H1 (cell line): ENCODE data around the gene PHTF1. TPM values are rescaled to one million over a fixed set of nuclear protein-coding genes. Genes with fewer than 3 reads are reported as not detected.

ENCODE experiments used
- CHD7 ChIP-seq: fragments of 300-600 bp; sonication (generic); IDR thresholded peaks from 2 replicates; pipeline ENCODE4 v1.7.1; 2012; ENCODE audit warnings: low read length, moderate library complexity, mild to moderate bottlenecking, inconsistent platforms; ENCODE audit not compliant: insufficient replicate concordance
- MAFK ChIP-seq: IDR thresholded peaks from 2 replicates; pipeline ENCODE4 v1.6.1; 2012; ENCODE audit warnings: low read depth, mild to moderate bottlenecking, improper control_type of control experiment, low read length
- TAF1 ChIP-seq: IDR thresholded peaks from 2 replicates; pipeline ENCODE4 v1.6.1; 2011; ENCODE audit warnings: mild to moderate bottlenecking, low read depth, low read length
- polyA plus RNA-seq, 7 experiments: library from polyadenylated mRNA; depleted of rRNA in 3 of 7; stranded (reverse) in 5 of 7; unstranded in 2 of 7; fragments of >200 nt in 5 of 7; fragments of 200-250 nt in 2 of 7; gene quantifications; 1 replicate in 5 of 7; 2 replicates in 1 of 7; 4 replicates in 1 of 7; pipeline versions ENCODE4 v1.2.1 to v1.2.3, GENCODE V29; 2011 to 2013; ENCODE audit warnings: missing spikeins in 2 of 7, mixed read lengths in 2 of 7
- total RNA-seq: library from RNA; stranded (reverse); fragmentation: NEBNext Ultra II Directional; extraction: Animal tissue kit (Norgen Biotek cat#: 25700); gene quantifications from 2 replicates; pipeline ENCODE4 v1.2.1, GENCODE V29; 2021

PHTF1 gene
- total and polyA plus RNA-seq, 2 of the 8 experiments (the other 6 are each of a cell fraction or from before 2014, with no cell fraction given): 9.1 to 26.9 TPM

GRCh38 chr1:113653741-113654140 is 105.5 kb downstream of the PHTF1 start (continued):
- TF ChIP-seq CHD7 (no peak), MAFK (no peak), TAF1 (no peak)
- TF ChIP-seq, all 59 proteins: peak for 0
